ENCODE results near the gene RBPJL.

RBPJL gene

DNA sequence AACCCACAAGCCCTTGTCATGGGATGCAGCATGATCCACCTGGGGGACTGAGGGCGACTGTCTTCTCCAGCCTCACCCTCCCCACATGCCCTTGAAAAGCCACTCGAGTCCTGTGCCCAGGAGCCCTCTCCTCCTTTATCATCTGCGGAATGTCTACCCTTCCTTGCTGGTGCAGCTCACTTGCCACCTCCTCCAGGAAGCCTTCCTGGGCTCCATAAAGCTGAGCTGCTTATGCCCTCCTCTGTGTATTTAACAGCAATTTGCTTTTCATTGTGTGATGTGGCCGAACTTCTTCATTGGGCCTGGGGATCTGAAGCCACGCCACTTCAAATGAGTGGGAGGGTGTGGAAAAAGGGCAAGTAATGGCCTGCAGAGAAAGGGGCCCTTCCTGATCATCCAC is 17.8 kb upstream of the RBPJL start:
- Mint-ChIP-seq H3K27me3 (peaks cover 47% of the 10 kb centered on the region), H3K4me1 (ENCODE audit: low read depth) (peaks cover 6% of the 10 kb centered on the region), H3K36me3 (ENCODE audit: low read depth) (no peaks in the 10 kb centered on the region), H3K27ac (no peak overlapping the region), H3K9me3 (no peaks in the 10 kb centered on the region), H3K4me3 (no peak overlapping the region)

DNA sequence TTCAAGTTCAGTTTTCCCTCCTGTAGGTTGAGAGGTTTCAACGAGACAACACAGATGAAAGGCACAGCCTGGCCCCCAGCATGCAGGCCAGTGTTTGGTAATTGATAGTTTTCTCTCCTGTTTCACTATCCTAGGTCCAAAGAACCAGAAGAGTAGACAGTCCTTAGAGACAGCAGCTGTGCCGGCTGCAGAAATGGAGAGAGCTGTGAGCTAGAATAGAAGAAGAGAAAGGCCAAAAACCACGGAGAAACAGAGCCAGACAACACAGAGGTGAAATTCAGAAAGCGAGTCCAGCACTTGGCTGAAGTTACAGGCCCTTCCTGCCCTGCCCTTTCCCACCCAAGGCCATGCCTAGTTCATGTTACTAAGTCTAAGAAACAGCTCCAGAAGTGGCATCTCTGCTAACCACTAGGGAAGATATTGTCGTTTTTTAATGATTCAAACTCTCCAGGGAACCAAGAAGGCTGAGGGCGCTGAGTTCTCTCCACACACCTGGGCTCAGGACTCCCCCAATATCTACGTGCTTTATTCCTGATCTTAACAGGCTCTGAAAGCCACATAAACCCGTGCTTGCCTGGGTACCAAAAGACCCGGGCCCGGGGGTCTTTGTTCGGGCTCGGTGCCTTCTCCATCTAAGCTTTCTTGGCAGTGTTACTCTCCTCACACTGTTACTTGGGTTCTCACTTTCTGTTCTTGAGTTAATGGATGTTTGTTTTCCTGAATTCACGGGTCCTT is 16.5 kb upstream of the RBPJL start:
- Mint-ChIP-seq H3K36me3 (ENCODE audit: low read depth) (no peaks in the 10 kb centered on the region), H3K4me1 (ENCODE audit: low read depth) (peaks cover 9% of the 10 kb centered on the region), H3K27me3 (peaks cover 55% of the 10 kb centered on the region), H3K4me3 (no peak overlapping the region), H3K9me3 (no peaks in the 10 kb centered on the region), H3K27ac (no peak overlapping the region)

DNA sequence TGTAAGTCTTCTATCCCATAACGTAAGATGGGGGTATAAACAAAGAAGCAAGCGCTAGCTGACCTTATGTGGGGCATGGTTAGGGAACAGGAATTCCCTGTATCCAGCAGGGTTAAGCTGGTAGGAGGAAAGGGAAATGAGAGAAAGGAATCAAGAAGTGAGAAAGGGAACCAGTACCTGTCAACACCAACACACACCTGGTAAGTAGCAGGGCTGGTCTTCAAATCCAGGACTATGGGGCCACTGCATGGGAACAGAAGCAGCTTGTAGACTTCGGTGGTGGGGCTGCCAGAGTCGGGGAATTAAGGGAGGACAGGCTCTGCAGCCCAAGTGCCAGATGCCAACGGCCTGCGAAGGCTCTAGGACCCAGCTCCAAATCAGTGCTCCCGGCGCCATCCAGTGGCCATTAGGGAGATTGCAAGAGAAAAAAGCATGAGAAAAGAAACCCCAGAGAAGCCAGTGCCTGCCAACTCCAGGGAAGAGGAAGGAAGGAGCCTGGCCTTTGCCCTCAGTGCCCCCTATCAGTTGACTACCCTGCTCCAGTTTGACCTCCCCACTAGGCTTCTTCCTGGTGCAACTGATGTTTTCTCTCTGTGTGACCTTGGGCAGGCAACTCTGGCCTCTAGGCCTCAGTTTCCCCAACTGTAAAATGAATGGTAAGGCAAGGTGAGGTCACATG is 15.8 kb upstream of the RBPJL start:
- Mint-ChIP-seq H3K27ac (no peak overlapping the region), H3K9me3 (no peaks in the 10 kb centered on the region), H3K36me3 (ENCODE audit: low read depth) (no peaks in the 10 kb centered on the region), H3K4me1 (ENCODE audit: low read depth) (peaks cover 9% of the 10 kb centered on the region), H3K27me3 (peaks cover 56% of the 10 kb centered on the region), H3K4me3 (no peak overlapping the region)

DNA sequence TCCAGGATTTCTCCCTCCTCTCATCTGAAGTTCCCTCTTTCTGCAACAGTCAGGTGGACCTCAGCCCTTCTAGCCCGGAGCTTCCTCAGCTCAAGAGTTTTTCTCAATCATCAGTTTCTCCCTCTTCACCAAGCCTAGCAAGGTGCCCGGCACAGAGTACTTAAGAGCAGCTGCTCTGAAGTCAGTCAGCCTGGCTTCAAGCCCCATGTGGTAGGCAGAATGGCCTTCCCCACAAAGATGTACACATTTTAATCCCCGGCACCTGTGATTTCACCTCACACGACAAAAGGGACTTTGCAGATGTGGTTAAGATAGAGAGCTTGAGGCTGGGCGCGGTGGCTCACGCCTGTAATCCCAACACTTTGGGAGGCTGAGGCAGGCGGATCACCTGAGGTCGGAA is 15.1 kb upstream of the RBPJL start:
- Mint-ChIP-seq H3K4me1 (ENCODE audit: low read depth) (peaks cover 9% of the 10 kb centered on the region), H3K36me3 (ENCODE audit: low read depth) (no peaks in the 10 kb centered on the region), H3K27me3 (peaks cover 61% of the 10 kb centered on the region), H3K27ac (no peak overlapping the region), H3K9me3 (no peaks in the 10 kb centered on the region), H3K4me3 (no peak overlapping the region)

DNA sequence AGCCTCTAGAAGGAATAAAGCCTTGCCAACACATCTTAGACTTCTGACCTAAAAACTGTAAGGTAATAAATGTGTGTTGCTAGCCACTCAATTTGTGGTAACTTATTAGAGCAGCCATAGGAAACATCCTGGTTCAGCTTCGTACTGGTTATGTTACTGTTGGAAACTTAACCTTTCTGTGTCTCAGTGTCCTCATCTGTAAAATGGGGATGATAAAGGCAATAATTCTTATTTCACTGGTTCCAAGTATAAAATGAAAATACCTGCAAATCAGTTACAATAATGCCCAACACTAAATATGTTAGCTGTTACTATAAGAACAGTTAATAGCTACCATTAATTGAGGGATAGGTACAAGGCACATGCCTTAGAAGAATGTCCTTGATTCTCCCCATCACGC is 14.3 kb upstream of the RBPJL start:
- Mint-ChIP-seq H3K27me3 (peaks cover 56% of the 10 kb centered on the region), H3K4me3 (peak overlapping the region; percentile 73)

DNA sequence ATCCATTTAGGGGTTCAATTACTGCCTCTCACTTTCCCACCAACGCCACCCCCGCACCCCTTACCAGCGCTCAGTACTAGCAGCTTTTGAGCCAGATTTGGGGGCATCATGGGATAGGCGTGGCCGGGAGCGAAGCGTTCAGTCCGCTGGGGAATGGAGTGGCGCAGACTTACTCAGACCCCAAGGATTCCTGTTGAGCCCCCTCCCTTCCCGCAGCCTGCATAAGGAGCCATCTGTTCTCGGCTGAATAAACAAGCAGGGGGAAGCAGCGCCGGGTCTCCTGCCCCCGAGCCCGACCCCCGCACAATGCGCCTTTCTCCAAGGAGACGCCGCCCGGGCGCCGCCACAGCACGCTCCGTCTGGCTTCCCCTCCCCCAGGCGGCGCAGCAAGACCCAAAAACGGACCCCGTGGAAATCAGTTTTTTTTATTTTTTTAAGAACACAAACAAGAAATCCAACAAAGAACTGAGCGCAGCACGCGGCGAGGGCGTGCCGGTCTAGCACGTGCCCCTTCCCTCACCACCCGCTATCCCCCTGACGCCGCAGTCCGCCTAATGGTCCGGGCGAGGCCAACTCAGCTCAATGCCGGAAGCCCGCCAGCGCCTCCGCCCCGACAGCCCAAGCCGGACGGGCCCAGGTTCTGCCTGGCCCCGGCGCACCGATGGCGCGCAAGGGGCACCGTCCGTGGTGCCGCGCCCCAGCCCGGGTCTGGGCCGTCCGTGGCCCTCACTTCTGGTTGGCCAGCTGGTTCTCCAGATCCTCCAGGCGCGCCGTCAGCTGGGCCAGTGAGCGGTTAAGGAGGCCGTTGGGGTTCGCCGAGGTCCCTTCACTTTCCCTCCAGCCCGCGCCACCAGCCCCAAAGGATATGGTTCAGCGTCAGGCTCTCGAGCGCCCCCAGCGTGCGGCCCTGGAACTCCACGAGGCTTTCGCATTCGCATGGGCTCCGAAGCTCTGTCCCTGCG is 13.3 kb upstream of the RBPJL start:
- H3K9me3 Mint-ChIP-seq = no peaks in the 10 kb centered on the region
- peak overlapping the region; percentile 73 for H3K4me3 Mint-ChIP-seq
- no peak overlapping the region for H3K27ac Mint-ChIP-seq
- H3K27me3 Mint-ChIP-seq = peaks cover 49% of the 10 kb centered on the region
- H3K36me3 Mint-ChIP-seq (ENCODE audit: low read depth) = no peaks in the 10 kb centered on the region
- peaks cover 9% of the 10 kb centered on the region for H3K4me1 Mint-ChIP-seq (ENCODE audit: low read depth)

More for the DNA sequence above, 14.3 kb upstream of the RBPJL start:
- H3K9me3 Mint-ChIP-seq = no peaks in the 10 kb centered on the region
- H3K27ac Mint-ChIP-seq = no peak overlapping the region
- H3K4me1 Mint-ChIP-seq (ENCODE audit: low read depth) = peaks cover 9% of the 10 kb centered on the region
- H3K36me3 Mint-ChIP-seq (ENCODE audit: low read depth) = no peaks in the 10 kb centered on the region

DNA sequence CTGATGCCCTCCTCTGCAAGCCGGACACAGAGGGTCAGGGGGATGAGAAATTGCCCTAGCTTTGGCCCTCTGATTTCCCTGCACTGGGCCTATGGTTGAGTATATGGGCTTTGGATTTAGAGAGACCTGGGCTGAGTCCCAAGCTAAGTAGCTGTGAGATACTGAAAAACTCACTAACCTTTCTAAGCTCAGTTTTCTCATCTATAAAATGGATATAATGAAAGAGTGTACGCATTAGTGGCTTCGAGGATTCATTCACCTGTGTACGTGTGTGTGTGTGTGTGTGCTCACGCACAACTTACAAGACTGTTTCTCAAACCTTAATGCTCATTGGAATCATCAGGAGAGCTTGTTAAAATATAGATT is 12.7 kb upstream of the RBPJL start:
- H3K27ac Mint-ChIP-seq = no peak overlapping the region
- H3K36me3 Mint-ChIP-seq (ENCODE audit: low read depth) = no peaks in the 10 kb centered on the region

DNA sequence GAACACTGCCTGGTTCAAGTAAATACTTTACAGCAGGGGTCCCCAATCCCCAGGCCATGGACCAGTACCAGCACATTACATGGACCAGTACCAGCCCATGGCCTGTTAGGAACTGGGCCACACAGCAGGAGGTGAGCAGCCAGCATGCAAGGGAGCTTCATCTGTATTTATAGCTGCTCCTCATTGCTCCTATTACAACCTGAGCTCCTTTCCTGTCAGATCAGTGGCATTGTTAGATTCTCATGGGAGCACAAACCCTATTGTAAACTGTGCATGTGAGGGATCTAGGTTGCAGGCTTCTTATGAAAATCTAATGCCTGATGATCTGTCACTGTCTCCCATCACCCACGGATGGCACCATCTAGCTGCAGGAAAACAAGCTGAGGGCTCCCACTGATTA is 12.0 kb upstream of the RBPJL start:
- Mint-ChIP-seq H3K36me3 (ENCODE audit: low read depth) (no peaks in the 10 kb centered on the region), H3K4me1 (ENCODE audit: low read depth) (peaks cover 9% of the 10 kb centered on the region), H3K27me3 (peaks cover 52% of the 10 kb centered on the region), H3K9me3 (no peaks in the 10 kb centered on the region), H3K27ac (no peak overlapping the region), H3K4me3 (no peak overlapping the region)

More for the DNA sequence above, 12.7 kb upstream of the RBPJL start:
- peaks cover 48% of the 10 kb centered on the region for H3K27me3 Mint-ChIP-seq
- H3K9me3 Mint-ChIP-seq = no peaks in the 10 kb centered on the region
- peaks cover 9% of the 10 kb centered on the region for H3K4me1 Mint-ChIP-seq (ENCODE audit: low read depth)
- peak overlapping the region; percentile 73 for H3K4me3 Mint-ChIP-seq

DNA sequence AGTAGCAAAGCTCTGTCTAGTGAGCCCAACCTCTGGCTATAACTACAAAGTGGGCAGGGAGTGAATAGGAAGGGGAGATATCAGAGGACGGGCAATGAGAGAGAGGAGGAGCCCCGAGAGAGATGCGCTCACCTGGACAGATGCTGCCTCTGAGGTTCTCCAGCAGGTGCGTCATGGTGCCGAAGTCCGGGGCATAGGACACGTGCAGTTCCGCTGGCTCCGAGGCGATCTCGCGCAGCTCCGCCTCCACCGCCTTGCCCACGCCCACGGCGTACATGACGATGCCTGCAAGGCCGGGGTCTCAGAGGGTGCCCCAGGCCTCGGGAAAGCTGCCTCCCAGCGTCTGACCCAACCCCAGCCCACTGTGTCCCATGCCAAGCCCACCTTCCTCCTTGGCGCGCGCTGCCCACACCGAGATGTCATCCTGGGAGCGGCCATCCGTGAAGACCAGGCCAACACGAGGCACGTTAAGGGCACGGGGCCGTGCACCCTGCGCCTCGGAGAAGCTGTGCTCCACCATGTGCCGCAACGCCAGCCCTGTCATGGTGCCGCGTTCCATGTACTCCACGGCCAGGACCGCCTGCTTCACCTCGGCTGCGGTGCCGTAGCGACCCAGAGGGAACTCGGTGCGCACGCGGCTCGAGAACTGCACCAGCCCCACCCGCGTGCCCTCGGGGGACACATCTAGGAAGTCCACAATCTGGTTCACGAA is 8.7 kb upstream of the RBPJL start:
- Mint-ChIP-seq H3K27me3 (peaks cover 44% of the 10 kb centered on the region), H3K4me3 (no peak overlapping the region), H3K27ac (no peak overlapping the region), H3K36me3 (ENCODE audit: low read depth) (no peaks in the 10 kb centered on the region), H3K9me3 (no peaks in the 10 kb centered on the region), H3K4me1 (ENCODE audit: low read depth) (peaks cover 16% of the 10 kb centered on the region)

DNA sequence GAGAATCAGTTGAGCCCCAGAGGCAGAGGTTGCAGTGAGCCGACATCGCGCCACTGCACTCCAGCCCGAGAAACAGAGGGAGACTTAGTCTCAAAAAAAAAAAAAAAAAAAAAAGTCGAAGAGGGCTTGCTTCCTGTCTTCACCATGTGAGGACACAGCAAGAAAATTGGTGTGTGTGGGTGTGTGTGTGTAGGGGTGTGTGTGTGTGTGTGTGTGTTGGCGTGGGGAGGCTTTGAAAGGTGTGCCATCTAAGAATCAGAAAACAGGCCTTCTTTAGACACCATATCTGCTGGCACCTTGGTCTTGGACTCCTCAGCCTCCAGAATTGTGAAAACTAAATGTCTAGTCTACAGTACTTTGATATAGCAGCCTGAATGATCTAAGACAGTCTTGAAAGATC is 6.9 kb upstream of the RBPJL start:
- H3K27ac Mint-ChIP-seq = no peak overlapping the region
- peaks cover 22% of the 10 kb centered on the region for H3K4me1 Mint-ChIP-seq (ENCODE audit: low read depth)
- peaks cover 4% of the 10 kb centered on the region for H3K36me3 Mint-ChIP-seq (ENCODE audit: low read depth)
- H3K4me3 Mint-ChIP-seq = no peak overlapping the region
- H3K27me3 Mint-ChIP-seq = peaks cover 52% of the 10 kb centered on the region
- H3K9me3 Mint-ChIP-seq = no peaks in the 10 kb centered on the region

DNA sequence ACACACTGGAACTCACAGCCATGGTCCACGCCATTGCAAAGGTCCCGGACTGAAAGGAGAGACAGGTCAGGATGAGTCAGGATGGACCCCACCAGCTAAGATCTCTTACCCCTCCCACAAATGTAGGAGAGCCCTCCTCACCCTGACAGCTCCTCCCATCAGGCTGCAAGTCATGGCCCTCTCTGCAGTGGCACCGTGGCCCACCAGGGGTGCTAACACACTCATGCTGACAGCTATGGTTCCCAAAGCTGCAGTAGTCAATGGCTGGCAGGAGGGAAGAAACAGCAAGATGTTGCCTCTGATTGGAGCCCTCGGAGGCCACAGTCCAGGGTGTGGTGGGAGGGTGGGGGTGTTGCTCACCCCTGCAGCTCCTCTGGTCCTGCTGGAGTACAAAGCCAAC is 5.7 kb upstream of the RBPJL start:
- no peak overlapping the region for H3K4me3 Mint-ChIP-seq
- H3K4me1 Mint-ChIP-seq (ENCODE audit: low read depth) = peaks cover 26% of the 10 kb centered on the region
- peaks cover 57% of the 10 kb centered on the region for H3K27me3 Mint-ChIP-seq
- no peaks in the 10 kb centered on the region for H3K9me3 Mint-ChIP-seq
- no peak overlapping the region for H3K27ac Mint-ChIP-seq
- H3K36me3 Mint-ChIP-seq (ENCODE audit: low read depth) = peaks cover 4% of the 10 kb centered on the region

DNA sequence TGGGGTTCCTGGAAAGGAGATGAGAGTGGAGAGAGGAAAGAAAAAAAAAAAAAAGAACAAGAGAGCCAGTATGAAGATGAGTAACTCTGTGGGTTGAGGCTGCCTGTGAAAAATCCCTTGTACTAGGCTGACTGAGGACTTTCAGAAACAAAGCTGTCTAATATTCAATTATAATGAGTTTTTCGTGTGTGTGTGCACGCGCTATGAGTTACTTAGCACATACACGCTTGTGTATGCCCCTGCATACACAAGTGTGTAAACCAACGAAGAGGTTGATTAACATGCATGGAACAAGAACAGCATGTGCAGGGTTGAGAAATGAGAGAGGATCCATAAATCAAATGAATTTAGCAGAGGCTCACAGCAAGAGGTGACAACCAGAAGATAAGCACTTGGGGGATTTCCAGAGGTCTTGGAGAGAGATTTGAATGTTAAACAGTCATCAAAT is 4.8 kb upstream of the RBPJL start:
- H3K9me3 Mint-ChIP-seq = no peaks in the 10 kb centered on the region
- no peak overlapping the region for H3K4me3 Mint-ChIP-seq

DNA sequence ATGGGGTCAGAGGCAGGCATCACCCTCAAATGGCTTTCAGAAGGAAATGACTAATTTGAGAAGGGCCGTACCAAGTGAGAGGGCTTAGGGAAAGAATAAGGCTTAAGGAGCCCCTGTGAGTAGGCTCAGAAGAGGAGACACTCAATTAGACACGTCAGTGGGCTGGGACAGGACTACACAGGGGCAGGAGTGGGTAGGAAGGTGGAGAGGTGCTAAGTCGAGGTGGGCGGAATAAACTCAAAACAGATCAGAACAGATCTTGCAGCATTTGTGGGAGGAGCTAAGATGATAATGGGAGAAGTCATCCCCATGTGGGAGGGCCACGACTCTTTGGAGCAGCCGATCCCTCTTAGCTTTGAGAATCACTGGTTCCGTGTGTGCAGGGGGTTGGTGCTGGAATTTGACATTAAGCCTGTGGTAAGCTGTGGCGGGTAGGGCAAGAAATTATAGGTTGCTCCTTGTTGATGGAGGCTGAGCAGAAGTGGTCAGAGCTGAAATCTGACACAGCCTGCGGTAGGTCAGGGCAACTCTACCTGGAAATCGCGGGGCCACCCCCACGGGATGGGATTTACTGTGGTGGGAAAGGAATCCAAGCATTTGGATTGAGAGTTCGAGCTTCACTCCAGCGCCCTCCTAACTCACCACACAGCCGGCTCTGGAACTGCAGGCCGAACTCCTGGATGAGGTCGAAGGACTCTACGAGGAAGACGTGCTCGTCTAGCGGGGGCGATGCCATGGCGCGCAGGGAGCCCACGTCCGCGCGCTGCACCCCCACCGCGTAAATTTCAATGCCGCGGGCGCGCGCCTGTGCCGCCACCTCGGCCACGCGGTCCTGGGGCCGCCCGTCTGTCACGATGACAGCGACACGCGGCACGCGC is 2.8 kb upstream of the RBPJL start:
- Mint-ChIP-seq H3K27ac (peak overlapping the region; percentile 43), H3K9me3 (no peaks in the 10 kb centered on the region), H3K4me1 (ENCODE audit: low read depth) (peaks cover 26% of the 10 kb centered on the region), H3K36me3 (ENCODE audit: low read depth) (peaks cover 4% of the 10 kb centered on the region), H3K27me3 (peaks cover 63% of the 10 kb centered on the region), H3K4me3 (no peak overlapping the region)

More for the DNA sequence above, 4.8 kb upstream of the RBPJL start:
- H3K4me1 Mint-ChIP-seq (ENCODE audit: low read depth) = peaks cover 26% of the 10 kb centered on the region
- peak overlapping the region; percentile 59 for H3K27ac Mint-ChIP-seq
- peaks cover 56% of the 10 kb centered on the region for H3K27me3 Mint-ChIP-seq
- peaks cover 4% of the 10 kb centered on the region for H3K36me3 Mint-ChIP-seq (ENCODE audit: low read depth)
